Adrenal gland (tissue), 12 donors: ENCODE data around the gene RPS19. TPM values are rescaled to one million over a fixed set of nuclear protein-coding genes. Genes with fewer than 3 reads are reported as not detected.

ENCODE experiments used
- DNase-seq, 7 donors: peaks; one replicate each; pipeline ENCODE4 v3.0.0-alpha.2; 2019 to 2020
- H3K27ac ChIP-seq, 5 donors: fragments of 200-600 bp; sonication (generic) in 4 of 5; 1 replicate in 3 of 5; 2 replicates in 2 of 5; pipeline versions ENCODE4 v1.5.1 to v1.8.0; 2016 to 2020; ENCODE audit warnings: mild to moderate bottlenecking in 1 of 5
- H3K27me3 ChIP-seq: fragments of 200-600 bp; 2 replicates; pipeline ENCODE4 v1.8.0; 2021
- H3K36me3 ChIP-seq, 2 donors: fragments of 200-600 bp; replicated peaks in 1 of 2; 1 replicate in 1 of 2; 2 replicates in 1 of 2; pipeline versions ENCODE4 v1.5.1 to v1.8.0; 2018 to 2022
- H3K4me1 ChIP-seq, 2 donors: fragments of 200-600 bp; replicated peaks in 1 of 2; 1 replicate in 1 of 2; 2 replicates in 1 of 2; pipeline versions ENCODE4 v1.5.1 to v1.8.0; 2018 to 2021
- H3K4me3 ChIP-seq, 4 donors: fragments of 200-600 bp; sonication (generic) in 3 of 4; one replicate each; pipeline ENCODE4 v1.5.1; 2016 to 2018
- H3K9me3 ChIP-seq, 3 donors: fragments of 200-600 bp; sonication (generic) in 1 of 3; replicated peaks in 1 of 3; 1 replicate in 2 of 3; 2 replicates in 1 of 3; pipeline versions ENCODE4 v1.5.1 to v1.8.0; 2016 to 2021
- POLR2A ChIP-seq, 2 donors: fragments of 450-650 bp; IDR thresholded peaks; one replicate each; pipeline ENCODE4 v1.6.1; 2017; ENCODE audit warnings: antibody characterized with exemption in 2 of 2, mild to moderate bottlenecking in 2 of 2, moderate library complexity in 1 of 2
- WGBS, 4 donors: extraction: QIAGEN DNeasy Blood & Tissue Kit in 2 of 4; methylation state at CpG; one replicate each; pipeline versions ENCODE4 v1.1.5 to v1.1.7; 2013 to 2017; 5-methylcytosine and 5-hydroxymethylcytosine counted together
- intact Hi-C, 2 donors: fragments of 100-400 bp; cut with DNase I; formaldehyde crosslinking; loops; one replicate each; pipeline versions ENCODE4 v1.14.1 to v1.15.0; 2022 to 2023
- polyA plus RNA-seq, 3 donors: library from polyadenylated mRNA; stranded (reverse); fragments of 200-250 nt in 2 of 3; fragments of 350-450 nt in 1 of 3; fragmentation: Illumina TruSeq in 1 of 3; extraction: RNeasy Lipid Tissue Mini Kit (QIAGEN cat#74804) in 1 of 3; gene quantifications; one replicate each; pipeline ENCODE4 v1.2.3, GENCODE V29; 2013 to 2014
- total RNA-seq, 9 donors: library from RNA; depleted of rRNA in 4 of 9; stranded (reverse); fragments of >200 nt in 4 of 9; fragments of 120-200 nt in 1 of 9; fragmentation: NEBNext Ultra II Directional in 1 of 9; extraction: Animal tissue kit (Norgen Biotek cat#: 25700) in 1 of 9; gene quantifications; one replicate each; pipeline versions ENCODE4 v1.1.0 to v1.2.4, GENCODE V29; 2013 to 2023
- TF ChIP-seq, protein P1 (sequence below), 6 experiments: fragments of 450-650 bp in 4 of 6; fragments of 200-600 bp in 2 of 6; sonication (generic) in 1 of 6; IDR thresholded peaks; 1 replicate in 5 of 6; 2 replicates in 1 of 6; pipeline versions ENCODE4 v1.5.1 to v1.8.0; 2016 to 2021; ENCODE audit warnings: antibody characterized with exemption in 6 of 6, mild to moderate bottlenecking in 2 of 6, moderate library complexity in 1 of 6
- donor health status: healthy with polysubstance abuse.
- donor health status: Bipolar disorder and iron deficiency.
- donor health status: DM: yes; HTN: yes; CAD: no.
- donor health status: DM: no; HTN: no; CAD: no.
- donor health status: DM: no; HTN: no; CAD: no.
- donor health status: DM: yes; HTN: yes; CAD: no.

RPS19 gene
- total and polyA plus RNA-seq, 12 donors, result 418 to 3,405 (median 1,389) TPM

DNA sequence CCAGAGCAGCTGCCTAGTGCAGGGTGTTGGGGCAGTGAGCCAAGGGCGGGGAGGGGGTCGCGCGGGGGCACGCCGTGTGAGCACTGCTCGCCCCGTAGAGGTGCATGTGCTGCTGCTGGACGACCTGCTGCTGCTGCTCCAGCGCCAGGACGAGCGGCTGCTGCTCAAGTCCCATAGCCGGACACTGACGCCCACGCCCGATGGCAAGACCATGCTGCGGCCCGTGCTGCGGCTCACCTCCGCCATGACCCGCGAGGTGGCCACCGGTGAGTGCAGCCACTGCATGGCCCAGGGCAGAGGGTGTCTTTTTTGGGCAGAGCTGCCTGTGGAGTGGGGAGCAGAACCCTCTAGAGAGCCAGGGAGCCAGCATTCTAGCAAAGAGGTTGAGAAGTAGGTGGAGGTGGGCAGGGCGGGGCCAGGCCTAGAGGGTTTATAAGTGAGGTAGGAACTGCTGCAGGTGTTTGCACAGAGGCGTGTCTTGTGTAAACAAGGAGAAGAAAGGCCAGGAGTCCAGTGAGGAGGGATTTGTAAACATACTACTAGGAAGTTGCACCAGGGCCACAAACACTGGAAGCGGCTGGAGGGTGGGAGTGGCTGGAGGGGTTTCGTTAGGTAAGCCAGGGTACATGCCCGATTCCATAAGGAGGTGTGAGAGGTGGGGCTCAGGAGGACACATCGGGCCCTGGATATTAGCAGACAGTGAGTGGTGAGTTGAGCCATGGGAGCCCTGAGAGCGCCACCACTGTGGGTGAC is 44.2 kb downstream of the RPS19 start:
- intact Hi-C loops, result no loop called here
- H3K27me3 ChIP-seq, result no peaks in the 10 kb centered on the region
- TF ChIP-seq POLR2A (IDR thresholded peaks at IDR 0.05), result no peak
- TF ChIP-seq, protein P1, sequence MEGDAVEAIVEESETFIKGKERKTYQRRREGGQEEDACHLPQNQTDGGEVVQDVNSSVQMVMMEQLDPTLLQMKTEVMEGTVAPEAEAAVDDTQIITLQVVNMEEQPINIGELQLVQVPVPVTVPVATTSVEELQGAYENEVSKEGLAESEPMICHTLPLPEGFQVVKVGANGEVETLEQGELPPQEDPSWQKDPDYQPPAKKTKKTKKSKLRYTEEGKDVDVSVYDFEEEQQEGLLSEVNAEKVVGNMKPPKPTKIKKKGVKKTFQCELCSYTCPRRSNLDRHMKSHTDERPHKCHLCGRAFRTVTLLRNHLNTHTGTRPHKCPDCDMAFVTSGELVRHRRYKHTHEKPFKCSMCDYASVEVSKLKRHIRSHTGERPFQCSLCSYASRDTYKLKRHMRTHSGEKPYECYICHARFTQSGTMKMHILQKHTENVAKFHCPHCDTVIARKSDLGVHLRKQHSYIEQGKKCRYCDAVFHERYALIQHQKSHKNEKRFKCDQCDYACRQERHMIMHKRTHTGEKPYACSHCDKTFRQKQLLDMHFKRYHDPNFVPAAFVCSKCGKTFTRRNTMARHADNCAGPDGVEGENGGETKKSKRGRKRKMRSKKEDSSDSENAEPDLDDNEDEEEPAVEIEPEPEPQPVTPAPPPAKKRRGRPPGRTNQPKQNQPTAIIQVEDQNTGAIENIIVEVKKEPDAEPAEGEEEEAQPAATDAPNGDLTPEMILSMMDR (IDR thresholded peaks at IDR 0.05), result no peak
- peaks cover 0 to 75% of the 10 kb centered on the region in 2 donors for H3K36me3 ChIP-seq
- H3K4me3 ChIP-seq, result no peak overlapping the region
- 90 to 95% (median 92%) methylated on average over 25 to 30 of the region's 30 CpGs for WGBS, 4 donors
- H3K9me3 ChIP-seq, result no peaks in the 10 kb centered on the region
- no peak overlapping the region for H3K27ac ChIP-seq
- no peaks in the 10 kb centered on the region for H3K4me1 ChIP-seq
- DNase-seq, result no peak

DNA sequence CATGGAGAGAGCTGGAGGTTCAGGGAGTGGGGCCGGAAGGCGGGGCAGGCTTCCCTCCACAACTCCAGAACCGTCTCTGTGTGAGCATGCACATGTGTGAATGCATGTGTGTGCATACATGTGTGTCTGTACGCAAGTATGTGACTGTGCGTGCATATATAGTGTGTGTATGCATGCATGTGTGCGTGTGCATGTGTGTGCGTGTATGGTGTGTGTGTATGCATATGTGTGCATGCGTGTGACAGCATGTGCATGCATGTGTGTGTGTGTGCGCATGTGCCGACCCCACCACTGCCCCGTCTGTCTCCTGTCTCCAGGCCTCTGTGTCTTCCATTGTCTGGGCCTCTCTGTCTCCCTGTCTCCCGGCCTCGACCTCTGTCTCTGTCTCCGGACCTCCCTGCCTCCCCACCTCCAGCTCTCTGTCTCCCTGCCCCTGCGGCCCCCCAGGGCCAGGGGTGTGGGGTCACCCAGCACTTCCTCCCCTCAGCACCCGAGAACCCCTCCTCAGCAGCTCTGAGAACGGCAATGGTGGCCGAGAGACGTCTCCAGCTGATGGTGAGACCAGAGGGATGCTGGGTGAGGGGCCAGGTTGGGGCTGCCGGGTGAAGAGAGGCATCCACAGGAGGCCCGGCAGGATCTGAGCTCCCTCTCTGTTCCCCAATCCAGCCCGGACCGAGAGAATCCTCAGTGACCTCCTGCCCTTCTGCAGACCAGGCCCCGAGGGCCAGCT is 45.4 kb downstream of the RPS19 start:
- H3K9me3 ChIP-seq, result no peaks in the 10 kb centered on the region
- intact Hi-C loops, result no loop called here
- no peak overlapping the region for H3K27ac ChIP-seq
- H3K36me3 ChIP-seq, result peaks cover 0 to 64% of the 10 kb centered on the region in 2 donors
- H3K4me3 ChIP-seq, result no peak overlapping the region
- WGBS, 4 donors, result 87 to 90% (median 90%) methylated on average over 15 to 24 of the region's 24 CpGs
- no peak for DNase-seq
- no peaks in the 10 kb centered on the region for H3K4me1 ChIP-seq
- no peaks in the 10 kb centered on the region for H3K27me3 ChIP-seq
- no peak for TF ChIP-seq POLR2A (IDR thresholded peaks at IDR 0.05)
- TF ChIP-seq, protein P1 (IDR thresholded peaks at IDR 0.05), result no peak

DNA sequence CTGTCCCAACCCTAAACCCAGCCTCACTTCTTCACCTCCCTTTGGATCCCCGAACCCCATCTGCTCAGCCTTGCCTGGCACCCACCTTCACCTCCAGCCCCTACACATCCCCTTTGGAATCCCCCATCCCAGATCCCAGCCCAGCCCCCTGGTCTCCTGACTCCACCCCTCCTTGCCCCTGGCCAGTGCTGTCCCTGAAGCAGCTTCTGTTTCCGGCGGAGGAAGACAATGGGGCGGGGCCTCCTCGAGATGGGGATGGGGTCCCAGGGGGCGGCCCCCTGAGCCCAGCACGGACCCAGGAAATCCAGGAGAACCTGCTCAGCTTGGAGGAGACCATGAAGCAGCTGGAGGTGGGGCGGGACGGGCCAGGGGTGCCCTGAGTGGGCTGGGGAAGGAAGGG is 46.2 kb downstream of the RPS19 start:
- no peaks in the 10 kb centered on the region for H3K9me3 ChIP-seq
- no peaks in the 10 kb centered on the region for H3K27me3 ChIP-seq
- DNase-seq, result no peak
- no peak for TF ChIP-seq POLR2A (IDR thresholded peaks at IDR 0.05)
- TF ChIP-seq, protein P1 (IDR thresholded peaks at IDR 0.05), result no peak
- H3K36me3 ChIP-seq, result peaks cover 0 to 57% of the 10 kb centered on the region in 2 donors
- H3K4me3 ChIP-seq, result no peak overlapping the region
- H3K4me1 ChIP-seq, result no peaks in the 10 kb centered on the region
- intact Hi-C loops, result no loop called here
- H3K27ac ChIP-seq, result no peak overlapping the region
- WGBS, 4 donors, result 77 to 83% (median 82%) methylated on average over 4 to 9 of the region's 9 CpGs

DNA sequence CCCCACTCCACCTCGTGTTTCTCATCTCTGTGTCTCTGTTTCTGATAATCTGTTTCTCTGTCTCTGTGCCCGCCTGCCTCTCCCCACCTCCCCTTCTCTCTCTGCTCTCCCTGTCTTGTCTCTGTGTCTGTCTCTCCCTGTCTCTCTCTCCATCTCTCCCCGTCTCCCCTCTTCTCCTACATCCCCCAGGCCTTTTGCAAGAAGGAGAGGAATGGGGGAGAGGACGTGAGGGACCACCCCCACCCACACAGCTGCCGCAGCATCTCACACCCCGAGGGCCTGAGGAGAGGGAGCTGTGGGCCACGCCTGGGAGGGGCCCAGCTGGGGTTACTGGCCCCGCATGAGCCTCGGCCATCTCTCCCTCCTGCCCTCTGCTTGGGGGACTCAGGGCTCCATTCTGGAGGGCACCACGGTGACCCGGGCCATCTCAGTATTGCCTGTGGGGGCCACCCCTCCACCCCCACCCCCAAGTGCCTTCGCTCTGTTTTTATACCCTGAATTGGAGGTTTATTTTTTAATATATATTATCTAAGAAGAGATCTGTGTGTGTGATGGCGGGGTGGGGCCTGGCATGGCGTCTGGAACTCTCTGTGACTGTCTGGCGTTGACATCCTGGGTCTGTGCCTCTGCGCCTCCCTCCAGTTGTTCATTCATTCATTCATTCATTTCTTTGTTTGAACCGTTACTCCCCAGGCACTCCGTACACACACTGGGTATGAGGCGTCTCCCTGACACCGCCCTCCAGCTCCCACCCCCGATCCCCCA is 47.0 kb downstream of the RPS19 start:
- peaks cover 0 to 48% of the 10 kb centered on the region in 2 donors for H3K36me3 ChIP-seq

More for the DNA sequence above, 47.0 kb downstream of the RPS19 start:
- intact Hi-C loops, result no loop called here
- H3K4me1 ChIP-seq, result no peaks in the 10 kb centered on the region
- no peak overlapping the region for H3K27ac ChIP-seq
- H3K27me3 ChIP-seq, result no peaks in the 10 kb centered on the region
- no peak for DNase-seq
- H3K4me3 ChIP-seq, result no peak overlapping the region
- H3K9me3 ChIP-seq, result no peaks in the 10 kb centered on the region
- WGBS, 4 donors, result 82 to 90% (median 83%) methylated on average over 20 to 21 of the region's 21 CpGs
- no peak for TF ChIP-seq POLR2A (IDR thresholded peaks at IDR 0.05)
- TF ChIP-seq, protein P1 (IDR thresholded peaks at IDR 0.05), result no peak
